ENCODE data around the gene GPR141. TPM values are rescaled to one million over a fixed set of nuclear protein-coding genes. Genes with fewer than 3 reads are reported as not detected.

The GPR141 gene
- total and polyA plus RNA-seq, 9 of the 15 experiments (the other 6 are each of a cell fraction or from before 2014, with no cell fraction given): not detected

- no peak for FAIRE-seq
- no peak overlapping the region for H3K9ac ChIP-seq (ENCODE audit: insufficient read depth in 1 of 2, low read depth in 2 of 2, low read length in 2 of 2)
- H3K9me3 ChIP-seq (replicated peaks; ENCODE audit: control insufficient read depth, insufficient read depth, low read depth, low read length): no peaks in the 10 kb centered on the region
- ATAC-seq: no peak
- no peak overlapping the region for H3K4me3 ChIP-seq
- no peaks in the 10 kb centered on the region for H3K36me3 ChIP-seq (ENCODE audit: control insufficient read depth, insufficient read depth, low read length)
- H4K20me1 ChIP-seq (replicated peaks; ENCODE audit: control insufficient read depth, insufficient read depth, low read length): 0 out of 2 replicates have a peak, but pooled peaks cover 2% of the 10 kb centered on the region
- ChIA-PET POLR2A (no interaction called here), CTCF (ENCODE audit: low intra/inter-chr PET ratio) (interaction anchor here (0.7 kb wide), 1 partner anchor 1282 kb away, joined by 3 read pairs; no protein-coding TSS in a partner anchor)
- H3K9me1 ChIP-seq (ENCODE audit: control insufficient read depth, insufficient read depth, low read length): no peaks in the 10 kb centered on the region
- BruUV-seq (replicated peaks): no TSS peak
- no peak overlapping the region for H2AFZ ChIP-seq (ENCODE audit: low read depth, low read length)
- no peaks in the 10 kb centered on the region for H3K79me2 ChIP-seq (ENCODE audit: control insufficient read depth, insufficient read depth, low read length)
- H3K27me3 ChIP-seq (ENCODE audit: control insufficient read depth in 2 of 2, insufficient read depth in 2 of 2, low read length in 2 of 2): no peaks in the 10 kb centered on the region
- no peak for DNase-seq (ENCODE audit: extremely low read depth in 1 of 4, low spot score in 3 of 4)
- H3K4me1 ChIP-seq (replicated peaks in 1 of 2; ENCODE audit: control insufficient read depth in 2 of 2, insufficient read depth in 2 of 2, low read length in 2 of 2): no peaks in the 10 kb centered on the region
- intact Hi-C loops (cut with micrococcal nuclease) (loop anchor here (10.0 kb wide), 1 partner anchor 501 kb away; no protein-coding TSS in a partner anchor), in situ Hi-C loops (cut with MboI) (no loop called here)
- WGBS (ENCODE audit: insufficient coverage, low coverage, missing lambda C conversion rate): 0% methylated on average over 1 of the region's 1 CpG
- H3K27ac ChIP-seq (ENCODE audit: extremely low read depth, low read depth, low read length): no peak overlapping the region
- TF ChIP-seq, protein P1, sequence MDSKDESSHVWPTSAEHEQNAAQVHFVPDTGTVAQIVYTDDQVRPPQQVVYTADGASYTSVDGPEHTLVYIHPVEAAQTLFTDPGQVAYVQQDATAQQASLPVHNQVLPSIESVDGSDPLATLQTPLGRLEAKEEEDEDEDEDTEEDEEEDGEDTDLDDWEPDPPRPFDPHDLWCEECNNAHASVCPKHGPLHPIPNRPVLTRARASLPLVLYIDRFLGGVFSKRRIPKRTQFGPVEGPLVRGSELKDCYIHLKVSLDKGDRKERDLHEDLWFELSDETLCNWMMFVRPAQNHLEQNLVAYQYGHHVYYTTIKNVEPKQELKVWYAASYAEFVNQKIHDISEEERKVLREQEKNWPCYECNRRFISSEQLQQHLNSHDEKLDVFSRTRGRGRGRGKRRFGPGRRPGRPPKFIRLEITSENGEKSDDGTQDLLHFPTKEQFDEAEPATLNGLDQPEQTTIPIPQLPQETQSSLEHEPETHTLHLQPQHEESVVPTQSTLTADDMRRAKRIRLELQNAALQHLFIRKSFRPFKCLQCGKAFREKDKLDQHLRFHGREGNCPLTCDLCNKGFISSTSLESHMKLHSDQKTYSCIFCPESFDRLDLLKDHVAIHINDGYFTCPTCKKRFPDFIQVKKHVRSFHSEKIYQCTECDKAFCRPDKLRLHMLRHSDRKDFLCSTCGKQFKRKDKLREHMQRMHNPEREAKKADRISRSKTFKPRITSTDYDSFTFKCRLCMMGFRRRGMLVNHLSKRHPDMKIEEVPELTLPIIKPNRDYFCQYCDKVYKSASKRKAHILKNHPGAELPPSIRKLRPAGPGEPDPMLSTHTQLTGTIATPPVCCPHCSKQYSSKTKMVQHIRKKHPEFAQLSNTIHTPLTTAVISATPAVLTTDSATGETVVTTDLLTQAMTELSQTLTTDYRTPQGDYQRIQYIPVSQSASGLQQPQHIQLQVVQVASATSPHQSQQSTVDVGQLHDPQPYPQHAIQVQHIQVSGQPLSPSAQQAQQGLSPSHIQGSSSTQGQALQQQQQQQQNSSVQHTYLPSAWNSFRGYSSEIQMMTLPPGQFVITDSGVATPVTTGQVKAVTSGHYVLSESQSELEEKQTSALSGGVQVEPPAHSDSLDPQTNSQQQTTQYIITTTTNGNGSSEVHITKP (IDR thresholded peaks at IDR 0.05; ENCODE audit: partially characterized antibody): no peak
- TF ChIP-seq KDM2B (CRISPR knock-in tag; IDR thresholded peaks at IDR 0.05) (no peak), SNIP1 (IDR thresholded peaks at IDR 0.05; ENCODE audit: low read depth) (no peak), ZNF41 (CRISPR knock-in tag; conservative IDR thresholded peaks at IDR 0.05) (no peak), CREBBP (IDR thresholded peaks at IDR 0.05; ENCODE audit: low read depth, low read length) (no peak)
- H3K4me2 ChIP-seq (ENCODE audit: insufficient read depth, low read length): no peak overlapping the region
Observed at GRCh38 chr7:37726016-37726415, 42.5 kb downstream of the GPR141 start.

All from K562 (cell line).